ENCODE measurements around the gene GATC. TPM values are rescaled to one million over a fixed set of nuclear protein-coding genes. Genes with fewer than 3 reads are reported as not detected.
"Not testable (repeated sequence)": the region's sequence is repeated elsewhere in the genome, so short reads cannot be mapped to it uniquely, and the experiment has no call there.

The GATC gene
- total RNA-seq, 4 donors from 2014 or later = 8.1 to 19.8 (median 14.2) TPM

- Histone ChIP-seq H3K4me3 (no peak overlapping the region), H3K27ac (no peak overlapping the region), H3K4me1 (peaks cover 8 to 40% (median 19%) of the 10 kb centered on the region in 3 donors), H3K36me3 (peaks cover 0 to 67% (median 7%) of the 10 kb centered on the region in 3 donors), H3K9me3 (no peaks in the 10 kb centered on the region), H3K27me3 (no peaks in the 10 kb centered on the region)
- DNase-seq = no peak
- TF ChIP-seq CTCF (IDR thresholded peaks at IDR 0.05) (no peak), POLR2A (IDR thresholded peaks at IDR 0.05) (no peak)
- intact Hi-C loops (cut with DNase I) = no loop called here
- 93 to 96% methylated on average over 4 of the region's 4 CpGs for WGBS, 2 donors
Measured at GRCh38 chr12:120447992-120448391, 1.7 kb downstream of the GATC start.

- Histone ChIP-seq H3K36me3 (peaks cover 0 to 92% (median 12%) of the 10 kb centered on the region in 3 donors), H3K4me1 (peaks cover under 1 to 15% (median 6%) of the 10 kb centered on the region in 3 donors)
- DNase-seq; H3K27me3 ChIP-seq; H3K4me3 ChIP-seq; intact Hi-C loops (cut with DNase I); H3K27ac ChIP-seq; H3K9me3 ChIP-seq: not testable (repeated sequence)
- WGBS, 2 donors = 83 to 84% methylated on average over 4 to 5 of the region's 5 CpGs
Measured at GRCh38 chr12:120452524-120452923, 6.3 kb downstream of the GATC start.

- Histone ChIP-seq H3K27me3 (no peaks in the 10 kb centered on the region), H3K27ac (no peak overlapping the region), H3K9me3 (no peaks in the 10 kb centered on the region), H3K36me3 (peaks cover 0 to 94% (median 12%) of the 10 kb centered on the region in 3 donors), H3K4me1 (peaks cover 0 to 8% (median 0%) of the 10 kb centered on the region in 3 donors), H3K4me3 (no peak overlapping the region)
- TF ChIP-seq POLR2A (IDR thresholded peaks at IDR 0.05) = no peak
- no peak for DNase-seq
- intact Hi-C loops (cut with DNase I) = no loop called here
- 89% methylated on average over 3 of the region's 3 CpGs for WGBS, 2 donors
Measured at GRCh38 chr12:120453060-120453750, 7.0 kb downstream of the GATC start.

GRCh38 chr12:120453977-120454376, 7.7 kb downstream of the GATC start:
- H3K27me3 ChIP-seq = no peaks in the 10 kb centered on the region
- H3K36me3 ChIP-seq = peaks cover 7 to 96% (median 12%) of the 10 kb centered on the region in 3 donors
- TF ChIP-seq POLR2A (IDR thresholded peaks at IDR 0.05) = no peak
- TF ChIP-seq CTCF (IDR thresholded peaks at IDR 0.05) = peak in 4 of 6 experiments; percentile 48 to 72 (median 52)
- intact Hi-C loops (cut with DNase I) = no loop called here
- no peak overlapping the region for H3K4me3 ChIP-seq
- DNase-seq = no peak
- peaks cover 0 to 3% (median 0%) of the 10 kb centered on the region in 3 donors for H3K4me1 ChIP-seq
- 51 to 65% methylated on average over 4 of the region's 4 CpGs for WGBS, 2 donors
- H3K9me3 ChIP-seq = no peaks in the 10 kb centered on the region
- no peak overlapping the region for H3K27ac ChIP-seq

- Histone ChIP-seq H3K9me3 (no peaks in the 10 kb centered on the region), H3K27me3 (no peaks in the 10 kb centered on the region), H3K27ac (no peak overlapping the region), H3K4me1 (no peaks in the 10 kb centered on the region), H3K4me3 (no peak overlapping the region), H3K36me3 (peaks cover 6 to 96% (median 17%) of the 10 kb centered on the region in 3 donors)
- 86 to 95% methylated on average over 4 to 6 of the region's 7 CpGs for WGBS, 2 donors
- no peak for DNase-seq
- no peak for TF ChIP-seq POLR2A (IDR thresholded peaks at IDR 0.05)
- no peak for TF ChIP-seq CTCF (IDR thresholded peaks at IDR 0.05)
- intact Hi-C loops (cut with DNase I) = no loop called here
Measured at GRCh38 chr12:120455302-120455701, 9.1 kb downstream of the GATC start.

GRCh38 chr12:120457133-120457532, 10.9 kb downstream of the GATC start:
- intact Hi-C loops (cut with DNase I) = no loop called here
- 76 to 84% methylated on average over 6 of the region's 6 CpGs for WGBS, 2 donors
- Histone ChIP-seq H3K36me3 (peaks cover 6 to 98% (median 33%) of the 10 kb centered on the region in 3 donors), H3K4me1 (no peaks in the 10 kb centered on the region), H3K4me3 (no peak overlapping the region), H3K27ac (no peak overlapping the region), H3K9me3 (no peaks in the 10 kb centered on the region), H3K27me3 (no peaks in the 10 kb centered on the region)
- TF ChIP-seq CTCF (IDR thresholded peaks at IDR 0.05) = peak in 1 of 6 experiments; percentile 11
- no peak for TF ChIP-seq POLR2A (IDR thresholded peaks at IDR 0.05)
- no peak for DNase-seq

Data from esophagus squamous epithelium (tissue), 5 donors.